ENCODE data around the gene NCKAP5.

DNA sequence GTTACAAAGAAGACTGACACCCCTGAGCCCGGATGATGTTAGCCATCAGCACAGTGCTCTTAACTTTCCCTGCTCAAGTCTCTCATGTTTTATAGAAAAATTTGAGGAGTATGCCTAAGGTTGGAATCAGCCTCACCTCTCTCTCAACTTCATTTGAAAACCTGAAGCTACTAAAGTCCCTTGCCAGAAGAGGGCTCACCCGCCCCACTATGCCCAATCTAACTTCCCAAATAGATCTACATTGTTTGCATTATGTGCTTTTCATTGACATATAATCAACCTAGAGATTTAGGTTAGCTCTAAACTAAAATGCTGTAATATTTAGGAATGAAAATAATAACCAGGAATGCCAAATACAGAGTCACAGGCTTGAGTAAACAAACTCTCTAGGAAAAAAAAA, 305.4 kb downstream of the NCKAP5 start:
- TF ChIP-seq, protein P1, sequence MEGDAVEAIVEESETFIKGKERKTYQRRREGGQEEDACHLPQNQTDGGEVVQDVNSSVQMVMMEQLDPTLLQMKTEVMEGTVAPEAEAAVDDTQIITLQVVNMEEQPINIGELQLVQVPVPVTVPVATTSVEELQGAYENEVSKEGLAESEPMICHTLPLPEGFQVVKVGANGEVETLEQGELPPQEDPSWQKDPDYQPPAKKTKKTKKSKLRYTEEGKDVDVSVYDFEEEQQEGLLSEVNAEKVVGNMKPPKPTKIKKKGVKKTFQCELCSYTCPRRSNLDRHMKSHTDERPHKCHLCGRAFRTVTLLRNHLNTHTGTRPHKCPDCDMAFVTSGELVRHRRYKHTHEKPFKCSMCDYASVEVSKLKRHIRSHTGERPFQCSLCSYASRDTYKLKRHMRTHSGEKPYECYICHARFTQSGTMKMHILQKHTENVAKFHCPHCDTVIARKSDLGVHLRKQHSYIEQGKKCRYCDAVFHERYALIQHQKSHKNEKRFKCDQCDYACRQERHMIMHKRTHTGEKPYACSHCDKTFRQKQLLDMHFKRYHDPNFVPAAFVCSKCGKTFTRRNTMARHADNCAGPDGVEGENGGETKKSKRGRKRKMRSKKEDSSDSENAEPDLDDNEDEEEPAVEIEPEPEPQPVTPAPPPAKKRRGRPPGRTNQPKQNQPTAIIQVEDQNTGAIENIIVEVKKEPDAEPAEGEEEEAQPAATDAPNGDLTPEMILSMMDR (IDR thresholded peaks at IDR 0.05 in 8 of 11, conservative IDR thresholded peaks at IDR 0.05 in 3 of 11): no peak
- TF ChIP-seq POLR2A (IDR thresholded peaks at IDR 0.05): no peak

All from spleen (tissue), 7 donors.